HepG2 (cell line): ENCODE data around the gene KIF21B. TPM values are rescaled to one million over a fixed set of nuclear protein-coding genes. Genes with fewer than 3 reads are reported as not detected.

ENCODE experiments used
- ATAC-seq: fragments of 200-7000 bp; cut with Tn5 transposase; 3 replicates; pipeline ENCODE4 v1.9.1; 2020; ENCODE audit warnings: mild to moderate bottlenecking, moderate library complexity
- BruUV-seq: library from RNA; stranded (reverse); fragments of 400-500 nt; replicated peaks from 2 replicates; lab custom pipeline; 2021; lab: Mats Ljungman, UMichigan
- CTCF ChIA-PET: fragments of 300-600 bp; formaldehyde crosslinking; extraction: SDS; loops from one replicate; lab custom pipeline; 2021; ENCODE audit warnings: low total read pairs, inconsistent platforms, low intra/inter-chr PET ratio; lab: Yijun Ruan, JAX
- POLR2A ChIA-PET: fragments of 350-600 bp; sonication (Branson Sonifier 250); formaldehyde crosslinking; loops from one replicate; lab custom pipeline; 2020; ENCODE audit warnings: antibody characterized with exemption, inconsistent platforms; lab: Yijun Ruan, JAX
- DNase-seq: peaks from one replicate; pipeline ENCODE4 v3.0.0-alpha.2; 2015; ENCODE audit warnings: low spot score
- FAIRE-seq: peaks from 3 replicates; lab custom pipeline; 2011; peaks lifted over from hg19 to GRCh38; lab: Jason Lieb, UNC
- H2AFZ ChIP-seq: one replicate; pipeline ENCODE4 v1.6.1; 2011; ENCODE audit warnings: low read length, inconsistent platforms
- H3K27ac ChIP-seq: fragments of 300-600 bp; 3 replicates; pipeline ENCODE4 v1.8.0; 2011; ENCODE audit warnings: mixed run types, mild to moderate bottlenecking, mixed read lengths, low read length, inconsistent platforms; ENCODE audit not compliant: insufficient read depth; ENCODE audit errors: extremely low read length
- H3K27me3 ChIP-seq, 2 experiments: fragments of 200-600 bp in 1 of 2; 2 replicates in 1 of 2; 3 replicates in 1 of 2; pipeline versions ENCODE4 v1.6.0 to v1.8.0; 2011; ENCODE audit warnings: low read length in 2 of 2, mild to moderate bottlenecking in 2 of 2, moderate library complexity in 2 of 2, inconsistent platforms in 1 of 2; ENCODE audit not compliant: insufficient read depth in 2 of 2, control insufficient read depth in 1 of 2
- H3K36me3 ChIP-seq, 2 experiments: fragments of 200-600 bp in 1 of 2; replicated peaks in 1 of 2; 2 replicates in 1 of 2; 3 replicates in 1 of 2; pipeline versions ENCODE4 v1.5.1 to v1.8.0; 2011; ENCODE audit warnings: low read length in 2 of 2, inconsistent platforms in 1 of 2; ENCODE audit not compliant: insufficient read depth in 2 of 2, control insufficient read depth in 1 of 2
- H3K4me1 ChIP-seq: 2 replicates; pipeline ENCODE4 v1.5.1; 2012; ENCODE audit warnings: low read length, inconsistent platforms; ENCODE audit not compliant: insufficient read depth
- H3K4me2 ChIP-seq: 2 replicates; pipeline ENCODE4 v1.6.0; 2011; ENCODE audit warnings: low read depth, low read length, inconsistent platforms
- H3K4me3 ChIP-seq, 3 experiments: fragments of 200-600 bp in 1 of 3; sonication (generic), shearing (Covaris generic) in 1 of 3; replicated peaks in 1 of 3; 2 replicates each; pipeline ENCODE4 v1.5.1; 2011 to 2016; ENCODE audit warnings: low read length in 3 of 3, inconsistent platforms in 2 of 3, low read depth in 2 of 3, mild to moderate bottlenecking in 2 of 3, control low read depth in 1 of 3, mixed read lengths in 1 of 3; ENCODE audit not compliant: insufficient read depth in 1 of 3
- H3K79me2 ChIP-seq: one replicate; pipeline ENCODE4 v1.6.1; 2011; ENCODE audit warnings: low read length, inconsistent platforms; ENCODE audit not compliant: insufficient read depth
- H3K9ac ChIP-seq: 2 replicates; pipeline ENCODE4 v1.6.0; 2011; ENCODE audit warnings: mild to moderate bottlenecking, low read depth, low read length, inconsistent platforms; ENCODE audit not compliant: insufficient read depth
- H3K9me3 ChIP-seq: 2 replicates; pipeline ENCODE4 v1.5.1; 2012; ENCODE audit warnings: mild to moderate bottlenecking, low read length
- H4K20me1 ChIP-seq: 2 replicates; pipeline ENCODE4 v1.6.0; 2011; ENCODE audit warnings: inconsistent platforms, mild to moderate bottlenecking, low read length, moderate library complexity; ENCODE audit not compliant: insufficient read depth
- ATRX ChIP-seq: sonication (generic); formaldehyde crosslinking; IDR thresholded peaks from 2 replicates; pipeline ENCODE4 v1.4.0; 2020; ENCODE audit warnings: missing genetic modification reagents, borderline replicate concordance
- HNRNPLL ChIP-seq: fragments of 200-400 bp; formaldehyde crosslinking; IDR thresholded peaks from 2 replicates; pipeline ENCODE4 v1.6.1; 2017; ENCODE audit warnings: mild to moderate bottlenecking, low read depth, low read length; ENCODE audit not compliant: poor library complexity, severe bottlenecking
- KLF6 ChIP-seq: IDR thresholded peaks from 2 replicates; pipeline ENCODE4 v1.8.0; 2016; ENCODE audit warnings: missing biosample characterization, missing genetic modification reagents
- KLF9 ChIP-seq: IDR thresholded peaks from 2 replicates; pipeline ENCODE4 v1.6.1; 2016; ENCODE audit warnings: low read depth
- MAX ChIP-seq: IDR thresholded peaks from 2 replicates; pipeline ENCODE4 v1.6.1; 2012; ENCODE audit warnings: inconsistent platforms
- MXI1 ChIP-seq: IDR thresholded peaks from 3 replicates; pipeline ENCODE4 v1.6.1; 2012; ENCODE audit warnings: low read depth, low read length, inconsistent platforms, borderline replicate concordance
- RFX3 ChIP-seq: IDR thresholded peaks from 2 replicates; pipeline ENCODE4 v1.6.1; 2016; ENCODE audit warnings: missing biosample characterization, missing genetic modification reagents
- SAP130 ChIP-seq: IDR thresholded peaks from 2 replicates; pipeline ENCODE4 v1.6.1; 2016; ENCODE audit warnings: low read depth
- SNAI1 ChIP-seq: sonication (generic); formaldehyde crosslinking; IDR thresholded peaks from 2 replicates; pipeline ENCODE4 v1.5.0; 2020; ENCODE audit warnings: mild to moderate bottlenecking, missing genetic modification reagents, borderline replicate concordance
- SP2 ChIP-seq: sonication (generic); formaldehyde crosslinking; IDR thresholded peaks from 2 replicates; pipeline ENCODE4 v1.5.1; 2020; ENCODE audit warnings: mild to moderate bottlenecking, missing genetic modification reagents
- SRF ChIP-seq: IDR thresholded peaks from 2 replicates; pipeline ENCODE4 v1.6.1; 2011; ENCODE audit warnings: mild to moderate bottlenecking, low read depth, low read length, moderate library complexity
- TMF1 ChIP-seq: sonication (generic); formaldehyde crosslinking; IDR thresholded peaks from 2 replicates; pipeline ENCODE4 v1.8.1; 2022; ENCODE audit warnings: low read depth, missing genetic modification reagents
- ZNF232 ChIP-seq: sonication (generic); formaldehyde crosslinking; IDR thresholded peaks from 2 replicates; pipeline ENCODE4 v1.4.0; 2020; ENCODE audit warnings: missing genetic modification reagents, borderline replicate concordance
- ZNF251 ChIP-seq: sonication (generic); formaldehyde crosslinking; IDR thresholded peaks from 2 replicates; pipeline ENCODE4 v1.9.0; 2021; ENCODE audit warnings: mild to moderate bottlenecking, missing genetic modification reagents
- WGBS: methylation state at CpG from one replicate; pipeline ENCODE4 v1.1.6; 2017; ENCODE audit warnings: low lambda C conversion rate; 5-methylcytosine and 5-hydroxymethylcytosine counted together
- in situ Hi-C: cut with HindIII; loops from 2 replicates; pipeline ENCODE4 v1.10.0; 2017; ENCODE audit warnings: low pct_unique_long_range_greater_than_20kb; ENCODE audit not compliant: extremely low pct_ligation_motif_present
- intact Hi-C: fragments of 100-400 bp; cut with micrococcal nuclease; formaldehyde crosslinking; loops from one replicate; pipeline ENCODE4 v1.10.0; 2022; ENCODE audit not compliant: unreplicated experiment
- polyA plus RNA-seq, 8 experiments: library from polyadenylated mRNA; depleted of rRNA in 3 of 8; stranded (reverse) in 7 of 8; unstranded in 1 of 8; fragments of >200 nt; fragmentation: Illumina TruSeq in 4 of 8; extraction: Trizol in 4 of 8; gene quantifications; 2 replicates each; pipeline versions ENCODE4 v1.2.1 to v1.2.3, GENCODE V29; 2011 to 2016; ENCODE audit warnings: low read depth in 4 of 8, missing spikeins in 1 of 8, mixed read lengths in 1 of 8; ENCODE audit not compliant: insufficient read depth in 1 of 8
- total RNA-seq, 5 experiments: library from RNA; depleted of rRNA; stranded (reverse); fragments of >200 nt; fragmentation: Illumina TruSeq; extraction: Trizol; gene quantifications; 2 replicates each; pipeline ENCODE4 v1.2.3, GENCODE V29; 2016; ENCODE audit warnings: low read depth in 1 of 5
- TF ChIP-seq, protein P1 (sequence below): sonication (generic); formaldehyde crosslinking; IDR thresholded peaks from 2 replicates; pipeline ENCODE4 v1.5.1; 2020; ENCODE audit warnings: missing genetic modification reagents, mild to moderate bottlenecking, borderline replicate concordance

The KIF21B gene
- total and polyA plus RNA-seq, 2 of the 13 experiments (the other 11 are each of a cell fraction or from before 2014, with no cell fraction given), result 0.17 to 0.20 TPM

DNA sequence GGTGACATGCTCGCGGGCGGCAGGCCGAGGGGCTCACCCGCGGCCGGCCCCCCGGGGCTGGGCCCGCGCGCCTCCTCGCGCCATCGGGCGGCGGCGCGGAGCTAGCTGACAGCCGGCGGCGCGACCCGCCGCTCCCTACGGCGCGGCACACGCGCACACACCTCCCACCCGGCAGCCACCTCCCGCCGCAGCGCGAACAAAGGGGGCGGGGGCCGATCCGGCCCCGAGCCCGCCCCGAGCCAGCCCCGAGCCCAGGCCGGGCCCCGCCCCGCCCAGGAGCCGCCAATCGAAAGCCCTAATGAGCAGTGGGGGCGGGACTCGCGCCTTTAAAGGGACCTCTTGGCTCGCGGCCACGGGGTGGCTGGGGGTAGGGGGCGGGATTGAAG is at the start of gene KIF21B (continued):
- TF ChIP-seq, protein P1, sequence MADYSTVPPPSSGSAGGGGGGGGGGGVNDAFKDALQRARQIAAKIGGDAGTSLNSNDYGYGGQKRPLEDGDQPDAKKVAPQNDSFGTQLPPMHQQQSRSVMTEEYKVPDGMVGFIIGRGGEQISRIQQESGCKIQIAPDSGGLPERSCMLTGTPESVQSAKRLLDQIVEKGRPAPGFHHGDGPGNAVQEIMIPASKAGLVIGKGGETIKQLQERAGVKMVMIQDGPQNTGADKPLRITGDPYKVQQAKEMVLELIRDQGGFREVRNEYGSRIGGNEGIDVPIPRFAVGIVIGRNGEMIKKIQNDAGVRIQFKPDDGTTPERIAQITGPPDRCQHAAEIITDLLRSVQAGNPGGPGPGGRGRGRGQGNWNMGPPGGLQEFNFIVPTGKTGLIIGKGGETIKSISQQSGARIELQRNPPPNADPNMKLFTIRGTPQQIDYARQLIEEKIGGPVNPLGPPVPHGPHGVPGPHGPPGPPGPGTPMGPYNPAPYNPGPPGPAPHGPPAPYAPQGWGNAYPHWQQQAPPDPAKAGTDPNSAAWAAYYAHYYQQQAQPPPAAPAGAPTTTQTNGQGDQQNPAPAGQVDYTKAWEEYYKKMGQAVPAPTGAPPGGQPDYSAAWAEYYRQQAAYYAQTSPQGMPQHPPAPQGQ (CRISPR knock-in tag), result no peak
- peak; percentile 56; the same call in 1 of the 3 replicates for TF ChIP-seq MXI1
- TF ChIP-seq SP2, result 0 out of 2 replicates have a peak, but pooled peaks have one; percentile 9
- no peak for TF ChIP-seq TMF1 (CRISPR knock-in tag)
- peak; percentile 69; the same call in 1 of the 2 replicates for TF ChIP-seq SRF
- peak; percentile 30; the same call in 1 of the 2 replicates for TF ChIP-seq SAP130 (CRISPR knock-in tag)
- TF ChIP-seq HNRNPLL, result peak; percentile 20
- peak; percentile 55; the same call in 1 of the 2 replicates for TF ChIP-seq MAX
- no peak for TF ChIP-seq ZNF232
- TF ChIP-seq KLF6 (CRISPR knock-in tag), result no peak

DNA sequence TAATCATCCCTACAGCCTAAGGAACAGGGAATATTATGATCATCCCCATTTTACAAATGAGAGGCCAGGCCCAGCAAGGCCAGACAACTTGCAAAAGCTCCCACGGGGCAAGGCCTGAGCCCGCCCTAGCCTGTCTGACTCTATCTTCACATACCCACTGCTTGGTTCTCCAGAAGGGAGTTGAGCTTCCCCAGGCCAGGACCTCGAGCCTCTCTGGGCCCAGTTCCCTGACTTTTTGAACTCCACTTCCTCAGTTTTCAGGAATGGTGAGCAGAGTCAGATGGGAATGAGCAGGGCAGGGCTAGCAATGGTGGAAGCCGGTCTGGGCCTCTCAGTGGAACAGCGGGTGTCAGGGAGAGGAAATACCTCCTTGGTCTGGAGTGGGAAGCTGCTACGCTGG is 49.4 kb upstream of the KIF21B start:
- no peak for DNase-seq
- Histone ChIP-seq H3K27me3 (peaks cover 1 to 49% of the 10 kb centered on the region in 2 experiments; a peak in 4 of 5 replicates), H3K9me3 (no peaks in the 10 kb centered on the region), H2AFZ (no peak overlapping the region), H3K4me1 (no peaks in the 10 kb centered on the region), H3K36me3 (no peaks in the 10 kb centered on the region), H4K20me1 (no peaks in the 10 kb centered on the region), H3K9ac (no peak overlapping the region), H3K27ac (no peak overlapping the region), H3K4me2 (no peak overlapping the region), H3K4me3 (no peak overlapping the region), H3K79me2 (no peaks in the 10 kb centered on the region)
- WGBS, result 8% methylated on average over 5 of the region's 6 CpGs
- POLR2A ChIA-PET, result no interaction called here
- no TSS peak for BruUV-seq
- TF ChIP-seq SNAI1 (CRISPR knock-in tag) (no peak), KLF9 (no peak), ATRX (CRISPR knock-in tag) (no peak), ZNF251 (CRISPR knock-in tag) (no peak), RFX3 (CRISPR knock-in tag) (no peak)
- in situ Hi-C loops, result no loop called here
- CTCF ChIA-PET, result no interaction called here
- no peak for FAIRE-seq
- intact Hi-C loops, result no loop called here
- ATAC-seq, result no peak
